ENCODE data around the gene MYL1.

The MYL1 gene

DNA sequence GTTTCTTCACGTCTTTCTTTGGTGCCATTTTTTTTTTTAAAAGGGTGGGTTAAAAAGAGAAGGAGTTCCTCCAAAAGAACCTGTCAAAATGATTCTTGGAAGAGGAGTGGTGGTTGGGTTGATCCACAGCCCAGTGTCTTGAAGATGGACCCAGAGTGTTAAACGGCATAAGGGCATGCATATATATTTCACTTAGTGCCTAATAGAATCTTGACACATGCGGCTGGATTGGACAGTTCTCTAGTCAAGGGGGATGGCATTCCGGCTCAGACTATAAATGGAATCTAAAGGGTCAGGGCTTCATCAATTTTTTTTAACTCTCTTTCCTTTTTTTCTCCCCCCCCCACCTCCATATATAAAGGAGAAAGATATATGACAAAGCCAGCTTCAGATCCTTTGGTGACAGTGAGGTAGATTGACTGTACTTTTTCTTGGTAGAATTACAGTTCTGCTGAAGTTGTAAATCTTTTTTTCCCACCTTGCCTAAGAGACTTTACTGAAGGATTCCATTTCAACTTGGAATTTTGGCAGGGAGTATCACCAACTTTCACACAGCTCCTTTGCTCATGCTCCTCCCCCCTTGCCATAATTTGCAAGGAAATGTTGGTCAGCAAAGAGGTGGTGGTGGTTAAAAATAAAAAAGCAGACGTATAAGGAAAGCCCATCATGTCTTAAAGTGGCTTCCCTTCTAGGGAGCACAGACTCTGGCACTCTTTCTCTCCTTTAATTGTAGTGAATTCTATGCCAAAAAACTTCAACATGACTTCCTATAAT lies at the start of gene MYL1:
Gene MYL1 (minus strand): TSS at position 160 of the 774 bp plus-strand sequence. CDS start 132 bp downstream, at position 28.
- Histone ChIP-seq H3K79me2 (ENCODE audit: control insufficient read depth, low read length) (no peaks in the 10 kb centered on the region), H3F3A (ENCODE audit: control insufficient read depth, insufficient read depth) (no peaks in the 10 kb centered on the region), H3K36me3 (ENCODE audit: control insufficient read depth, low read length) (no peaks in the 10 kb centered on the region), H3K4me3 (ENCODE audit: low read length) (no peak within 1 kb of the TSS), H4K20me1 (ENCODE audit: control insufficient read depth, insufficient read depth, low read depth, low read length) (no peaks in the 10 kb centered on the region), H3K9me2 (replicated peaks; ENCODE audit: control insufficient read depth, low read length) (no peaks in the 10 kb centered on the region), H3K27me3 (ENCODE audit: control insufficient read depth, low read length) (no peaks in the 10 kb centered on the region), H3K9me3 (ENCODE audit: control insufficient read depth, insufficient read depth, low read length) (no peaks in the 10 kb centered on the region), H3K4me2 (ENCODE audit: low read length) (no peak within 1 kb of the TSS), H3K27ac (ENCODE audit: low read depth, low read length) (no peak within 1 kb of the TSS), H3K4me1 (ENCODE audit: control insufficient read depth, low read length) (no peaks in the 10 kb centered on the region)
- TF ChIP-seq EZH2phosphoT487 (IDR thresholded peaks at IDR 0.05; ENCODE audit: borderline replicate concordance, low read length) = no peak
- no peak for TF ChIP-seq CTCF (IDR thresholded peaks at IDR 0.05; ENCODE audit: low read depth, low read length, poor library complexity, severe bottlenecking)

GRCh38 chr2:210363876-210364275 lies 48.9 kb upstream of the MYL1 start:
- Histone ChIP-seq H4K20me1 (ENCODE audit: control insufficient read depth, insufficient read depth, low read depth, low read length) (no peaks in the 10 kb centered on the region), H3K4me2 (ENCODE audit: low read length) (no peak overlapping the region), H3K9me2 (replicated peaks; ENCODE audit: control insufficient read depth, low read length) (no peaks in the 10 kb centered on the region), H3F3A (ENCODE audit: control insufficient read depth, insufficient read depth) (no peaks in the 10 kb centered on the region), H3K36me3 (ENCODE audit: control insufficient read depth, low read length) (no peaks in the 10 kb centered on the region), H3K79me2 (ENCODE audit: control insufficient read depth, low read length) (no peaks in the 10 kb centered on the region), H3K9me3 (ENCODE audit: control insufficient read depth, insufficient read depth, low read length) (no peaks in the 10 kb centered on the region), H3K4me1 (ENCODE audit: control insufficient read depth, low read length) (no peaks in the 10 kb centered on the region), H3K4me3 (ENCODE audit: low read length) (no peak overlapping the region), H3K27me3 (ENCODE audit: control insufficient read depth, low read length) (no peaks in the 10 kb centered on the region), H3K27ac (ENCODE audit: low read depth, low read length) (no peak overlapping the region)
- no peak for TF ChIP-seq EZH2phosphoT487 (IDR thresholded peaks at IDR 0.05; ENCODE audit: borderline replicate concordance, low read length)
- TF ChIP-seq CTCF (IDR thresholded peaks at IDR 0.05; ENCODE audit: low read depth, low read length, poor library complexity, severe bottlenecking) = no peak

DNA sequence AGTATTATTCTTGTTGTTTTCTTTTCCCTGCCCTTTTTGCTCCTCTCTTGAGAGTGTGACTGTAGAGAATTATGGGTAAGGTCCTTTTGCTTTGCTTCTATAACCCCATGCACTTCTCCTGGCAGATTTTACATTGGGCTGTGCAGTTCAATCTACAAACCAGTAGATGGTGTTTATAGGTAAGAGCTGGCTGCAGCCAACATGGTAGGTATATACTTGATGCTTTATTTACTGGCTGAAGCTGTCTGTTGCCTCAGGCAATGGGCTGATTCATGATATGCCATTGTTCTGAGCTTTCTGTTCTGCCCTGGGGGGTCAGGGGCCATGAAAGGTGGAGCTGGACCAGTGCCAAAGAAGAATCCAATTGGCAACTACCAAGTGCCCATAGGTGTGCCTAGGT lies 48.3 kb upstream of the MYL1 start:
- Histone ChIP-seq H3K27me3 (ENCODE audit: control insufficient read depth, low read length) (no peaks in the 10 kb centered on the region), H3K27ac (ENCODE audit: low read depth, low read length) (no peak overlapping the region), H3K9me2 (replicated peaks; ENCODE audit: control insufficient read depth, low read length) (no peaks in the 10 kb centered on the region), H3K79me2 (ENCODE audit: control insufficient read depth, low read length) (no peaks in the 10 kb centered on the region), H4K20me1 (ENCODE audit: control insufficient read depth, insufficient read depth, low read depth, low read length) (no peaks in the 10 kb centered on the region), H3K4me2 (ENCODE audit: low read length) (no peak overlapping the region), H3K9me3 (ENCODE audit: control insufficient read depth, insufficient read depth, low read length) (no peaks in the 10 kb centered on the region), H3K36me3 (ENCODE audit: control insufficient read depth, low read length) (no peaks in the 10 kb centered on the region), H3F3A (ENCODE audit: control insufficient read depth, insufficient read depth) (no peaks in the 10 kb centered on the region), H3K4me3 (ENCODE audit: low read length) (no peak overlapping the region), H3K4me1 (ENCODE audit: control insufficient read depth, low read length) (no peaks in the 10 kb centered on the region)
- TF ChIP-seq EZH2phosphoT487 (IDR thresholded peaks at IDR 0.05; ENCODE audit: borderline replicate concordance, low read length) (no peak), CTCF (IDR thresholded peaks at IDR 0.05; ENCODE audit: low read depth, low read length, poor library complexity, severe bottlenecking) (no peak)
